ENCODE results near the gene KLF13.
A peak's percentile ranks its signal among the peaks of the same experiment; 100 is the strongest.

KLF13 gene

DNA sequence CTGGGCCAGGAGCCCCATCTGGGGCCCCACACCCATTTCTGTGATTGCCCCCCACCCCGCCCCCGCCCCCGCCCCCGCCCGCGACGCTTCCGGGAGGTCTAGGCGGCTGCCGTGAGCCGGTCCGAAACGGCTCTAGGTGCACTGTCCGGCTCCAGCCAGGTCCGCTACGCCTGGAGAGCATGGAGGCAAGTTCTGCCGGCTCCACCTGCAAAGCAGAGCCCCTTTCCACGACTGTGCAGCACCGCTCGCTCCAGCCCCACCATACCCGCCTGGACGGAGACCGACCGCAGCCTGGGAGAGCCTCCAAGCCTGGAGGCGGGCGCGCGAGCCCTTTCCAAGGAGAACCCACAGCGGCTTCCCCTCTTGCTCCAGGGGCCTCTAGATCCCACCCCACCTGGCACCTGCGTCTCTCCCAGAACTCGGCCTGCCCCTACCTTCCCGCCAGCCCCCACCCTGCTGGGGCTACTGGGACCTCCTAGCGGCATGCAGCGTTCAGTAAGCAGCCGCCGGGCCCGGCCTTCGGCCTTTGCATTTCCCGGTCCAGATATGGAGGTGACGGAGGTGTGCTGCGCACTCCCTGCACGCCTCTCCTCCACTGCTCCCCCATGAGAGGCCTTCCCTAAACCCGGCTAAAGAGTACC is 66.2 kb downstream of the KLF13 start:
- DNase-seq (ENCODE audit: low read depth): no peak

DNA sequence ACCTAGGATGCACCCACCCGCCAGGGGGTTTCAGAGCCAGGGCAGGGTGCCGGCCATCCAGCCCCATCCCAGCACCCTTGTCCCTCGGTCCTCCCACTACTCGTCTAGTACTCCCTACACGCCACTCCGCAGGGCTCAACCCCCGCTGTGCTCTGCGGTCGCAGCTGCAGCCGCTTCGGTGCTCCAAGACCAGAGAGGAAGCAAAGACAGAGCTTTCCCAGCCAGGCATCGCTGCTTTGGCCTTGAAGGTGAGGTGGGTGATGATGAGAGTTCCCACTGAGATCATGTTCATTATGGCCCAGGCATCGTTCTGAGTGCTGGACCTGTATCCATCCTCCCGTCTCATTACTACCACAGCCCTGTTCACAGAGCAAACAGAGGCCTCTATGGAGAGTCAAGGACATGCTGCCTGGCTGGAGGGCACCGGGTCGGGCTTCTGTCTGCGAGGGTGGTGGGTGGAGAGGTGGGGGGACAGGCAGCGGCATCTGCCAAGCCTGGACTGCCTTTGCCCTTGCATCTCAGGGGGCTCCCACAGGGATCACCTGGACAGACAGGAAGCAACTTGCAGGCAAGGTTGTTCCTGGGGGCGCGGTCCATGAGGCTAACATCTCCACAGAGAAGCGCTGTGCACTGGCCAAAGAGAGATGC is 66.9 kb downstream of the KLF13 start:
- no peak overlapping the region for H3K4me3 ChIP-seq (ENCODE audit: low read length)
- DNase-seq (ENCODE audit: low read depth): no peak
- TF ChIP-seq, protein P1, sequence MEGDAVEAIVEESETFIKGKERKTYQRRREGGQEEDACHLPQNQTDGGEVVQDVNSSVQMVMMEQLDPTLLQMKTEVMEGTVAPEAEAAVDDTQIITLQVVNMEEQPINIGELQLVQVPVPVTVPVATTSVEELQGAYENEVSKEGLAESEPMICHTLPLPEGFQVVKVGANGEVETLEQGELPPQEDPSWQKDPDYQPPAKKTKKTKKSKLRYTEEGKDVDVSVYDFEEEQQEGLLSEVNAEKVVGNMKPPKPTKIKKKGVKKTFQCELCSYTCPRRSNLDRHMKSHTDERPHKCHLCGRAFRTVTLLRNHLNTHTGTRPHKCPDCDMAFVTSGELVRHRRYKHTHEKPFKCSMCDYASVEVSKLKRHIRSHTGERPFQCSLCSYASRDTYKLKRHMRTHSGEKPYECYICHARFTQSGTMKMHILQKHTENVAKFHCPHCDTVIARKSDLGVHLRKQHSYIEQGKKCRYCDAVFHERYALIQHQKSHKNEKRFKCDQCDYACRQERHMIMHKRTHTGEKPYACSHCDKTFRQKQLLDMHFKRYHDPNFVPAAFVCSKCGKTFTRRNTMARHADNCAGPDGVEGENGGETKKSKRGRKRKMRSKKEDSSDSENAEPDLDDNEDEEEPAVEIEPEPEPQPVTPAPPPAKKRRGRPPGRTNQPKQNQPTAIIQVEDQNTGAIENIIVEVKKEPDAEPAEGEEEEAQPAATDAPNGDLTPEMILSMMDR (conservative IDR thresholded peaks at IDR 0.05; ENCODE audit: low read depth, low read length): no peak

More for the DNA sequence above, 66.2 kb downstream of the KLF13 start:
- TF ChIP-seq, protein P1 (conservative IDR thresholded peaks at IDR 0.05; ENCODE audit: low read depth, low read length): no peak
- peak overlapping the region; percentile 60 for H3K4me3 ChIP-seq (ENCODE audit: low read length)

DNA sequence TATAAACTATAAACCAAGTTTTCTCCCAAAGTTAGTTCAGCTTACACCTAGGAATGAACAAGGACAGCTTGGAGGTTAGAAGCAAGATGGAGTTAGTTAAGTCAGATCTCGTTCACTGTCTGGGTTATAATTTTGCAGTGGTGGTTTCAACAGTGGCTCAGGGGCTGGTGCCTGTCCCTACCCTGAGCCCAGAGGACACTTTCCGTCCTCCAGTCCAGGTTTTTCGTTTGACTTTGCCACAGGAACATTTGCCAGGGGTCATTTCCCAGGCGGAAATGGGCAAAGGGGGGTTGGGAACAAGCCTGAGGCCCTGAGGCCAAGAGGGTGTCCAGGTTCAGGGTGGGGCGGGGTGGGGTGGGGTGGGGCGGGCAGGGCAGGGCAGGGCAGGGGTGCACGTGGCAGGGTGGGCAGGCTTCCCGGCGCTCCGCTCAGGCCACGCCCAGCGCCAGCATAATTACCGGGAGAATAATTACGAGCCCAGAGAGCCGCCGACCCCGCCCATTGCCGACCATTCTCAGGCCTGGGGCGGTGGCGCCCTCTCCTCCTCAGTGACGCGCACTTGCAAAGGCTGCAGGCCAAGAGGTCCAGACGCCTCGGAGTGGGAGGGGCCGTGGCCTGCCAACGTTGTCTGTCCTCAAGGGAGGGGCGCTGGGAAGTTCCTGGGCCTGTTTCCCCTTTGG is 70.4 kb downstream of the KLF13 start:
- TF ChIP-seq, protein P1 (conservative IDR thresholded peaks at IDR 0.05; ENCODE audit: low read depth, low read length): no peak
- peak overlapping the region; percentile 29 for H3K4me3 ChIP-seq (ENCODE audit: low read length)
- DNase-seq (ENCODE audit: low read depth): peak; percentile 32

DNA sequence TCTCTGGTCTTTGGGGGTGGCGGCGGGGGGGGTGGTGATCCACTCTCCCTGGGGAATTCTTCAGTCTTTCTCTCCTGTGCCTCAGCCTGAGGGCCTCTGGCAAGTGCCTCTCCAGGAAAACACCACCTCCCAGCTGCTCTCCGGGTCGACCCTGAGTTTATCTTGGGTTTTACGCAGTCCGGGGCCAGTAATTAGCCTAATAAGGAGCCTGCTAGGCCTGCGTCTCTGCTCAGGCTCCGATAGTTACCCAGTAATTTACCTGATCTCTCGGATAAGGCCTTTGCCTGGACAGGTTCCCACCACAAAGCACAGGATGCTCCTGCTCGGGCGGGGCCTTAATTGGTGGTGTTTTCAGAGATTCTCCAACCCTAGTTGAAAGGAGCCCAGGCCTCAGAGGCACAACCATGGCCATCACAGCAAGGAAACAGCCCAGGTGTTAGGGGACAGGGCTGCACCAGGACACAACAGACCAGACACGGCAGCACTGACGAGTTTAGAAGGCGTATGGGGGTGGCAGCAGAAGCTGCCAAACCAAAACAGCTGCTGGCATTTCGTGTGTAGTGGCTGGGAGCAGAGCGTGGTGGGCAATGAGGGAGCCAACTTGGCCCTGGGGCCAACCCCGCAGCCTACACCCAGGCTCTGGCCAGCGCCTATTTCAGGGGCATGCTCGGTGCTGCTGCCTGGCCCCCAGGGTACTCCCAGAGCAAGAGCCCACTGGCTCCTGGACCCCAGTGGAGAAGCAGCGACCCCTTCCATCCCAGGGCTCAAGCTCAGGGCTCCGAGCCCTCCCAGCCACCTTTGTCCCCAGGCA is 71.4 kb downstream of the KLF13 start:
- TF ChIP-seq, protein P1 (conservative IDR thresholded peaks at IDR 0.05; ENCODE audit: low read depth, low read length): no peak
- no peak overlapping the region for H3K4me3 ChIP-seq (ENCODE audit: low read length)
- DNase-seq (ENCODE audit: low read depth): no peak

DNA sequence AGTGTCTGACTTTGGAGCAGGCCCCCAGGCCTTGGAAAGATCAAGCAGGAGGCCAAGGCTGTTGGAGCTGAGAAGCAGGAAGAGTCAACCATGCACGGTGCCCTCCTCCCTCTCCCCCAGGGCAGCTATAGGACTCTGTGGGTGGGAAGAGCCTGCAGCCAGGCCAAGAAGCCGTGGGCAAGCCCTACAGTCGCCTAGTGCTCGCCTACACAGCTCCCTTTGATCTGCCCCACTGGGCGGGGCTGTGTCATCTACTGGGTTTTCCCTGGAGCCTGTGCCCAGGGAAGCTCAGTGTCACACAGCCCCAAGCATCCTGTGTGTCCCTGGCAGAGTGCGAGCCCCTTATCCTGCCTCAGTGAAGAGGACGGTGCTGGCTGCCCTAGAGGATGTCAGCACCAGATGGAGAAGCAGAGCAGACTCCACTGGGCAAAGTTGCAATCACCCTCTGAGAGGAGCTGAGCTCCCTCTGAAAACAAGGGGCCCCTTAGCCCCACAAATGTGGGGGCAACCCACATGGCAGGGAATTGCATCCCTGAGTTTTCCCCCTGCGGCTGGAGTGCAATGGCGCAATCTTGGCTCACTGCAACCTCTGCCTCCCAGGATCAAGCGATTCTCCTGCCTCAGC is 72.2 kb downstream of the KLF13 start:
- DNase-seq (ENCODE audit: low read depth): no peak
- TF ChIP-seq, protein P1 (conservative IDR thresholded peaks at IDR 0.05; ENCODE audit: low read depth, low read length): no peak
- H3K4me3 ChIP-seq (ENCODE audit: low read length): no peak overlapping the region

DNA sequence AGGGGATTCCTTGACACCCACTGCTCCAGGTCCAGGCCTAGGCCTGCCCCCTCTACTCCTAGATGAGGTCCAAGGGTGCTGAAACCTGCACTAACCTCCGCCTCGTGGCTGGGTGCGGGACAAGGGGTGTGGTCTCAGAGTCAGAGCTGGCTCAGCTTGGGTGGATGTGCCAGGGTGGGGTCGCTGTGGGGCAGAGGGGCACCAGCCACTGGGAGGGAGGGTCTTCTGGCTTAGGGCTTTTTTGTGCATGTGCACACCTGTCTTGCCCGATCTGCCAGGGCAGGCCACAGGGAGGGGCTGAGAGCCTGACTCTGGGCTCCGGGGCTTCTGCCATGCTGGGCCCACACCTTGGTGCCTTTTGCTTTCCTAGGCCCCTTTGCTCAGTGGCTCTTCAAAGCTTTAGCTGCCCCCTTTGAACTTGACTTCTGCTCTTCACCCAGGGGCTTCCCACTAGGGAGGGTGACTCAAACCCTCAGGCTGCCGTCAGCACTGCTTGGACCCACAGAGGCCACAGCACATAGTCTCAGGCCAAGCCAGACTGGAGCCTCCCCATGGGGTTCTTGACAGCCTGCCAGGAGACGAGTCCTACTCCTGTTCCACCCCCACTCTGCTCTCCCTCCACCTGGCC is 73.0 kb downstream of the KLF13 start:
- TF ChIP-seq, protein P1 (conservative IDR thresholded peaks at IDR 0.05; ENCODE audit: low read depth, low read length): no peak
- DNase-seq (ENCODE audit: low read depth): no peak
- no peak overlapping the region for H3K4me3 ChIP-seq (ENCODE audit: low read length)
